GM23338 (cell line): ENCODE data around the gene TMEM63B. TPM values are rescaled to one million over a fixed set of nuclear protein-coding genes. Genes with fewer than 3 reads are reported as not detected.
A peak's percentile ranks its signal among the peaks of the same experiment; 100 is the strongest.

ENCODE experiments used
- ATAC-seq: fragments of 200-7000 bp; cut with Tn5 transposase; 3 replicates; pipeline ENCODE4 v1.9.1; 2020
- DNase-seq: peaks from one replicate; pipeline ENCODE4 v3.0.0-alpha.2; 2015; ENCODE audit warnings: low spot score
- H2AFZ ChIP-seq: fragments of 200-600 bp; sonication (generic); 2 replicates; pipeline ENCODE4 v1.8.0; 2016; ENCODE audit warnings: antibody characterized with exemption, mild to moderate bottlenecking, moderate library complexity
- H3F3A ChIP-seq: fragments of 200-600 bp; sonication (generic); replicated peaks from 2 replicates; pipeline ENCODE4 v1.8.0; 2017; ENCODE audit warnings: antibody characterized with exemption, mixed run types, low read depth
- H3K27ac ChIP-seq: fragments of 200-600 bp; sonication (generic); 2 replicates; pipeline ENCODE4 v1.6.1; 2016; ENCODE audit warnings: low read depth
- H3K27me3 ChIP-seq: fragments of 200-600 bp; sonication (generic); 2 replicates; pipeline ENCODE4 v1.8.0; 2016; ENCODE audit warnings: mild to moderate bottlenecking, mixed run types, moderate library complexity; ENCODE audit not compliant: insufficient read depth
- H3K36me3 ChIP-seq: fragments of 200-600 bp; sonication (generic); 2 replicates; pipeline ENCODE4 v1.8.0; 2016; ENCODE audit warnings: mild to moderate bottlenecking; ENCODE audit not compliant: insufficient read depth
- H3K4me1 ChIP-seq: fragments of 200-600 bp; sonication (generic); 2 replicates; pipeline ENCODE4 v1.8.0; 2016; ENCODE audit warnings: mild to moderate bottlenecking, moderate library complexity; ENCODE audit not compliant: insufficient read depth
- H3K4me2 ChIP-seq: fragments of 200-600 bp; sonication (generic); 2 replicates; pipeline ENCODE4 v1.7.1; 2017; ENCODE audit warnings: mixed run types
- H3K4me3 ChIP-seq: fragments of 200-600 bp; sonication (generic); 2 replicates; pipeline ENCODE4 v1.6.1; 2016; ENCODE audit warnings: mixed run types
- H3K79me2 ChIP-seq: fragments of 200-600 bp; sonication (generic); replicated peaks from 2 replicates; pipeline ENCODE4 v1.8.0; 2017; ENCODE audit warnings: mild to moderate bottlenecking; ENCODE audit not compliant: insufficient read depth
- H3K9me2 ChIP-seq: fragments of 200-600 bp; sonication (generic); 2 replicates; pipeline ENCODE4 v1.8.0; 2017; ENCODE audit not compliant: insufficient read depth
- H4K20me1 ChIP-seq: fragments of 200-600 bp; sonication (generic); replicated peaks from 2 replicates; pipeline ENCODE4 v1.8.0; 2017; ENCODE audit warnings: mild to moderate bottlenecking; ENCODE audit not compliant: insufficient read depth
- H3K27ac Mint-ChIP-seq: 2 replicates; pipeline ENCODE4 v1.8.0; 2020; ENCODE audit warnings: inconsistent platforms, mild to moderate bottlenecking, moderate library complexity, mixed read lengths
- H3K27me3 Mint-ChIP-seq: 3 replicates; pipeline ENCODE4 v1.8.0; 2022; ENCODE audit warnings: low read depth, mild to moderate bottlenecking, moderate library complexity, mixed read lengths, inconsistent platforms; ENCODE audit not compliant: insufficient read depth, poor library complexity
- H3K36me3 Mint-ChIP-seq: 3 replicates; pipeline ENCODE4 v1.8.0; 2021; ENCODE audit warnings: low read depth, mild to moderate bottlenecking, inconsistent platforms, moderate library complexity, mixed read lengths
- H3K4me1 Mint-ChIP-seq: 3 replicates; pipeline ENCODE4 v1.8.0; 2020; ENCODE audit warnings: mild to moderate bottlenecking, inconsistent platforms, mixed read lengths
- H3K4me3 Mint-ChIP-seq: 3 replicates; pipeline ENCODE4 v1.8.0; 2021; ENCODE audit warnings: moderate library complexity, mild to moderate bottlenecking, inconsistent platforms, mixed read lengths
- H3K9me3 Mint-ChIP-seq: 3 replicates; pipeline ENCODE4 v1.8.0; 2020; ENCODE audit warnings: moderate library complexity, mild to moderate bottlenecking, inconsistent platforms, mixed read lengths
- CREB1 ChIP-seq: fragments of 250-450 bp; sonication (Bioruptor Pico); IDR thresholded peaks from 2 replicates; pipeline ENCODE4 v1.5.0; 2020; ENCODE audit warnings: low read depth, mild to moderate bottlenecking, moderate library complexity
- ETS1 ChIP-seq: IDR thresholded peaks from 2 replicates; pipeline ENCODE4 v1.6.1; 2016; ENCODE audit warnings: antibody characterized with exemption
- EZH2phosphoT487 ChIP-seq: fragments of 200-600 bp; sonication (generic); IDR thresholded peaks from one replicate; pipeline ENCODE4 v1.8.1; 2018; ENCODE audit warnings: antibody characterized with exemption; ENCODE audit not compliant: unreplicated experiment
- POLR2AphosphoS5 ChIP-seq: IDR thresholded peaks from 2 replicates; pipeline ENCODE4 v1.6.1; 2016; ENCODE audit warnings: antibody characterized with exemption, low read depth
- REST ChIP-seq: IDR thresholded peaks from one replicate; pipeline ENCODE4 v1.6.1; 2018; ENCODE audit warnings: antibody characterized with exemption; ENCODE audit not compliant: unreplicated experiment
- ZNF114 ChIP-seq: fragments of 250-450 bp; sonication (Bioruptor Pico); IDR thresholded peaks from 2 replicates; pipeline ENCODE4 v1.5.0; 2020; ENCODE audit warnings: mild to moderate bottlenecking, moderate library complexity
- ZNF331 ChIP-seq: fragments of 250-450 bp; sonication (Bioruptor Pico); IDR thresholded peaks from 2 replicates; pipeline ENCODE4 v1.5.0; 2020; ENCODE audit warnings: low read depth, mild to moderate bottlenecking, moderate library complexity
- polyA plus RNA-seq: library from polyadenylated mRNA; unstranded; fragments of >200 nt; fragmentation: Nextera tagmentation; extraction: Ambion mirVana; gene quantifications from 2 replicates; pipeline ENCODE4 v1.2.1, GENCODE V29; 2016
- total RNA-seq: library from RNA; depleted of rRNA; stranded (reverse); fragments of >200 nt; shearing (Covaris generic); gene quantifications from 2 replicates; pipeline ENCODE4 v1.2.3, GENCODE V29; 2014

TMEM63B gene
- total and polyA plus RNA-seq, 2 experiments from 2014 or later, result 10.1 to 36.0 TPM

- Mint-ChIP-seq H3K36me3 (no peaks in the 10 kb centered on the region), H3K27ac (no peak overlapping the region), H3K9me3 (no peaks in the 10 kb centered on the region), H3K27me3 (peaks cover 10% of the 10 kb centered on the region), H3K4me1 (peaks cover 47% of the 10 kb centered on the region), H3K4me3 (no peak overlapping the region; the same call in 2 of the 3 replicates)
- H4K20me1 ChIP-seq, result no peaks in the 10 kb centered on the region
- no peak for ATAC-seq
- peaks cover 20% of the 10 kb centered on the region for H3K4me1 ChIP-seq
- no peaks in the 10 kb centered on the region for H3K27me3 ChIP-seq
- TF ChIP-seq REST (no peak), CREB1 (CRISPR knock-in tag) (no peak), ZNF331 (no peak)
- H3K9me2 ChIP-seq, result no peaks in the 10 kb centered on the region
- no peak for DNase-seq
- no peak overlapping the region for H3K27ac ChIP-seq
- no peak overlapping the region for H2AFZ ChIP-seq
- H3F3A ChIP-seq, result no peaks in the 10 kb centered on the region
- H3K79me2 ChIP-seq, result no peaks in the 10 kb centered on the region
- no peaks in the 10 kb centered on the region for H3K36me3 ChIP-seq
- no peak overlapping the region for H3K4me3 ChIP-seq
- no peak overlapping the region for H3K4me2 ChIP-seq
These were observed 35.7 kb downstream of the TMEM63B start for GRCh38 chr6:44162876-44163625.

GRCh38 chr6:44166116-44166515 is 38.8 kb downstream of the TMEM63B start:
- Histone ChIP-seq H3K4me3 (peak overlapping the region; percentile 25; the same call in 1 of the 2 replicates), H3K4me2 (peak overlapping the region; percentile 66), H3F3A (no peaks in the 10 kb centered on the region), H3K4me1 (peaks cover 20% of the 10 kb centered on the region), H3K27me3 (no peaks in the 10 kb centered on the region), H2AFZ (peak overlapping the region; percentile 94), H3K9me2 (no peaks in the 10 kb centered on the region), H3K36me3 (no peaks in the 10 kb centered on the region), H3K27ac (peak overlapping the region; percentile 72; the same call in 1 of the 2 replicates), H4K20me1 (no peaks in the 10 kb centered on the region), H3K79me2 (no peaks in the 10 kb centered on the region)
- Mint-ChIP-seq H3K27ac (peak overlapping the region; percentile 88), H3K36me3 (no peaks in the 10 kb centered on the region), H3K4me3 (peak overlapping the region; percentile 48; the same call in 1 of the 3 replicates), H3K27me3 (peaks cover 14% of the 10 kb centered on the region), H3K4me1 (peaks cover 47% of the 10 kb centered on the region), H3K9me3 (no peaks in the 10 kb centered on the region)
- TF ChIP-seq EZH2phosphoT487, result no peak
- DNase-seq (no peak), ATAC-seq (peak; percentile 12)

GRCh38 chr6:44166591-44167184 is 39.3 kb downstream of the TMEM63B start:
- peak; percentile 86 for ATAC-seq
- Mint-ChIP-seq H3K36me3 (no peaks in the 10 kb centered on the region), H3K27me3 (peaks cover 14% of the 10 kb centered on the region), H3K4me1 (peaks cover 47% of the 10 kb centered on the region), H3K4me3 (peak overlapping the region; percentile 48), H3K27ac (peak overlapping the region; percentile 88), H3K9me3 (no peaks in the 10 kb centered on the region)
- Histone ChIP-seq H3K36me3 (no peaks in the 10 kb centered on the region), H3K27me3 (no peaks in the 10 kb centered on the region), H4K20me1 (no peaks in the 10 kb centered on the region), H3K79me2 (no peaks in the 10 kb centered on the region), H3K9me2 (no peaks in the 10 kb centered on the region), H2AFZ (peak overlapping the region; percentile 94), H3K4me3 (peak overlapping the region; percentile 25; the same call in 1 of the 2 replicates), H3F3A (no peaks in the 10 kb centered on the region), H3K4me1 (peaks cover 20% of the 10 kb centered on the region), H3K27ac (peak overlapping the region; percentile 72; the same call in 1 of the 2 replicates), H3K4me2 (peak overlapping the region; percentile 66)
- peak; percentile 78 for DNase-seq
- TF ChIP-seq CREB1 (CRISPR knock-in tag) (no peak), ETS1 (no peak), POLR2AphosphoS5 (no peak), ZNF114 (CRISPR knock-in tag) (no peak), EZH2phosphoT487 (no peak)
